B cell (primary cell): Measurements from ENCODE around the gene ATOSB. TPM values are rescaled to one million over a fixed set of nuclear protein-coding genes. Genes with fewer than 3 reads are reported as not detected.

Experiments used
- ATAC-seq: fragments of 200-7000 bp; cut with Tn5 transposase; one replicate; pipeline ENCODE4 v1.10.0; 2021; ENCODE audit warnings: low read depth, mild to moderate bottlenecking, moderate number of reproducible peaks, moderate library complexity
- CTCF ChIA-PET: fragments of 350-600 bp; sonication (Branson Sonifier 250); formaldehyde crosslinking; loops from one replicate; lab custom pipeline; 2021; ENCODE audit warnings: antibody characterized with exemption, inconsistent platforms; lab: Charles Lee
- POLR2A ChIA-PET: fragments of 350-600 bp; sonication (Branson Sonifier 250); formaldehyde crosslinking; loops from one replicate; lab custom pipeline; 2021; ENCODE audit warnings: antibody characterized with exemption; lab: Charles Lee
- DNase-seq: peaks from one replicate; pipeline ENCODE4 v3.0.0; 2013
- H2AFZ ChIP-seq: 2 replicates; pipeline ENCODE4 v1.6.1; 2012; ENCODE audit warnings: mild to moderate bottlenecking, low read depth, low read length; ENCODE audit not compliant: insufficient read depth, poor library complexity, severe bottlenecking
- H3K27ac ChIP-seq, 2 donors: 1 replicate in 1 of 2; 2 replicates in 1 of 2; pipeline ENCODE4 v1.5.1; 2012 to 2013; ENCODE audit warnings: low read length in 2 of 2, mild to moderate bottlenecking in 2 of 2, moderate library complexity in 1 of 2
- H3K27me3 ChIP-seq, 4 experiments: fragments of 200-600 bp in 1 of 4; sonication (generic) in 1 of 4; replicated peaks in 1 of 4; 1 replicate in 2 of 4; 2 replicates in 2 of 4; pipeline versions ENCODE4 v1.6.1 to v1.7.0; 2013 to 2016; ENCODE audit warnings: low read length in 3 of 4, mild to moderate bottlenecking in 2 of 4, mixed read lengths in 1 of 4, moderate library complexity in 1 of 4; ENCODE audit not compliant: insufficient read depth in 4 of 4, control insufficient read depth in 3 of 4; ENCODE audit errors: control extremely low read depth in 1 of 4
- H3K36me3 ChIP-seq, 2 experiments: replicated peaks in 1 of 2; 1 replicate in 1 of 2; 2 replicates in 1 of 2; pipeline versions ENCODE4 v1.6.1 to v1.7.1; 2013; ENCODE audit warnings: low read length in 1 of 2; ENCODE audit not compliant: insufficient read depth in 2 of 2, control insufficient read depth in 1 of 2; ENCODE audit errors: control extremely low read depth in 1 of 2, extremely low read depth in 1 of 2
- H3K4me1 ChIP-seq, 2 donors: fragments of 200-600 bp in 1 of 2; sonication (generic) in 1 of 2; 1 replicate in 1 of 2; 2 replicates in 1 of 2; pipeline versions ENCODE4 v1.5.1 to v1.6.1; 2013 to 2017; ENCODE audit warnings: low read length in 2 of 2; ENCODE audit not compliant: control insufficient read depth in 2 of 2, insufficient read depth in 2 of 2
- H3K4me2 ChIP-seq: replicated peaks from 2 replicates; pipeline ENCODE3; 2012; ENCODE audit warnings: mild to moderate bottlenecking, low read depth, low read length; ENCODE audit not compliant: poor library complexity, severe bottlenecking
- H3K4me3 ChIP-seq, 5 experiments: fragments of 200-600 bp in 1 of 5; sonication (generic) in 1 of 5; 1 replicate in 3 of 5; 2 replicates in 2 of 5; pipeline versions ENCODE4 v1.5.1 to v1.7.0; 2011 to 2016; ENCODE audit warnings: low read length in 4 of 5, mild to moderate bottlenecking in 4 of 5, low read depth in 2 of 5, control low read depth in 1 of 5, moderate library complexity in 1 of 5; ENCODE audit not compliant: insufficient read depth in 1 of 5; ENCODE audit errors: control extremely low read depth in 1 of 5, extremely low read depth in 1 of 5
- H3K79me2 ChIP-seq: fragments of 200-600 bp; sonication (generic); one replicate; pipeline ENCODE4 v1.6.0; 2016; ENCODE audit warnings: low read length; ENCODE audit not compliant: control insufficient read depth, insufficient read depth
- H3K9ac ChIP-seq: fragments of 200-600 bp; sonication (generic); 2 replicates; pipeline ENCODE4 v1.6.1; 2017; ENCODE audit warnings: mild to moderate bottlenecking, low read length, moderate library complexity
- H3K9me3 ChIP-seq, 3 donors: one replicate each; pipeline versions ENCODE4 v1.6.1 to v1.7.1; 2013; ENCODE audit warnings: low read length in 2 of 3; ENCODE audit not compliant: control insufficient read depth in 2 of 3, insufficient read depth in 1 of 3; ENCODE audit errors: control extremely low read depth in 1 of 3
- H4K20me1 ChIP-seq: 2 replicates; pipeline ENCODE4 v1.6.0; 2012; ENCODE audit warnings: mild to moderate bottlenecking, low read length; ENCODE audit not compliant: insufficient read depth, control insufficient read depth, poor library complexity, severe bottlenecking
- H3K27ac Mint-ChIP-seq: one replicate; pipeline ENCODE4 v1.8.0; 2021; ENCODE audit warnings: mixed read lengths
- H3K27me3 Mint-ChIP-seq: one replicate; pipeline ENCODE4 v1.8.0; 2021; ENCODE audit warnings: mixed read lengths
- H3K4me1 Mint-ChIP-seq: one replicate; pipeline ENCODE4 v1.8.0; 2021; ENCODE audit warnings: mixed read lengths
- H3K4me3 Mint-ChIP-seq: one replicate; pipeline ENCODE4 v1.8.0; 2021; ENCODE audit warnings: mixed read lengths
- H3K9me3 Mint-ChIP-seq: one replicate; pipeline ENCODE4 v1.8.0; 2022; ENCODE audit warnings: mixed read lengths; ENCODE audit not compliant: insufficient read depth
- CTCF ChIP-seq: fragments of 200-600 bp; IDR thresholded peaks from one replicate; pipeline ENCODE4 v1.8.0; 2022; ENCODE audit warnings: antibody characterized with exemption, mild to moderate bottlenecking
- EZH2 ChIP-seq: IDR thresholded peaks from 2 replicates; pipeline ENCODE4 v1.6.1; 2012; ENCODE audit warnings: borderline replicate concordance, low read depth, mild to moderate bottlenecking, moderate library complexity, low read length; ENCODE audit not compliant: insufficient read depth, poor library complexity, severe bottlenecking
- WGBS: methylation state at CpG from one replicate; pipeline ENCODE4 v1.1.5; 2013; ENCODE audit warnings: missing lambda C conversion rate; ENCODE audit not compliant: insufficient coverage; 5-methylcytosine and 5-hydroxymethylcytosine counted together
- intact Hi-C: fragments of 100-400 bp; cut with micrococcal nuclease; formaldehyde crosslinking; loops from one replicate; pipeline ENCODE4 v1.10.0; 2022
- polyA plus RNA-seq: library from polyadenylated mRNA; depleted of rRNA; stranded (reverse); fragments of >200 nt; gene quantifications from 2 replicates; pipeline ENCODE4 v1.2.3, GENCODE V29; 2012
- total RNA-seq, 2 donors: library from RNA; stranded (reverse); fragments of 120-200 nt in 1 of 2; gene quantifications; 1 replicate in 1 of 2; 2 replicates in 1 of 2; pipeline versions ENCODE4 v1.2.3 to v1.2.4, GENCODE V29; 2013 to 2022

The ATOSB gene
- total and polyA plus RNA-seq, 2 donors (not counting 1 experiment from before 2014, with no cell fraction given) = 6.5 to 9.4 TPM

- Histone ChIP-seq H3K27me3 (no peaks in the 10 kb centered on the region), H3K4me2 (peak overlapping the region; percentile 89), H3K27ac (peak overlapping the region in 1 of 2 donors; percentile 50), H3K4me3 (peak overlapping the region; percentile 75 to 93 (median 82)), H3K4me1 (peaks cover 12 to 16% of the 10 kb centered on the region in 2 donors), H3K36me3 (peaks cover 1 to 20% of the 10 kb centered on the region in 2 experiments), H3K79me2 (peaks cover 41% of the 10 kb centered on the region), H2AFZ (peak overlapping the region; percentile 94), H4K20me1 (no peaks in the 10 kb centered on the region), H3K9me3 (no peaks in the 10 kb centered on the region), H3K9ac (peak overlapping the region; percentile 91)
- no peak for ATAC-seq
- Mint-ChIP-seq H3K27me3 (no peaks in the 10 kb centered on the region), H3K27ac (peak overlapping the region; percentile 59), H3K9me3 (no peaks in the 10 kb centered on the region), H3K4me1 (peaks cover 18% of the 10 kb centered on the region), H3K4me3 (peak overlapping the region; percentile 92)
- no peak for DNase-seq
- ChIA-PET POLR2A (interaction anchor here (0.5 to 1.8 kb wide), 5 partner anchors 20 to 579 kb away, joined by 3 to 15 read pairs (median 5); partner anchors contain the start of genes ATOSB, CCDC107, RMRP and STOML2), CTCF (interaction anchor here (0.6 to 2.6 kb wide), 9 partner anchors 7 to 592 kb away, joined by 3 to 26 read pairs (median 4); partner anchors contain the start of genes PIGO and VCP)
- no peak for TF ChIP-seq CTCF
- TF ChIP-seq EZH2 = no peak
- WGBS = 20% methylated on average over 7 of the region's 10 CpGs
- intact Hi-C loops = loop anchor here (1.0 to 10.0 kb wide), 2 partner anchors 37 to 656 kb away; partner anchors contain the start of genes CREB3 and TLN1
Measured at GRCh38 chr9:35079041-35079425, 36.6 kb downstream of the ATOSB start.

GRCh38 chr9:35078066-35078465, 37.6 kb downstream of the ATOSB start:
- WGBS = 95% methylated on average over 4 of the region's 4 CpGs
- Mint-ChIP-seq H3K27me3 (no peaks in the 10 kb centered on the region), H3K27ac (no peak overlapping the region), H3K9me3 (no peaks in the 10 kb centered on the region), H3K4me3 (peak overlapping the region; percentile 92), H3K4me1 (peaks cover 18% of the 10 kb centered on the region)
- H3K4me3 ChIP-seq = no peak overlapping the region
- peaks cover 15 to 21% of the 10 kb centered on the region in 2 donors for H3K4me1 ChIP-seq
- H3K79me2 ChIP-seq = peaks cover 41% of the 10 kb centered on the region
- no peak overlapping the region for H2AFZ ChIP-seq
- DNase-seq = no peak
- H3K9me3 ChIP-seq = no peaks in the 10 kb centered on the region
- no peak overlapping the region for H3K27ac ChIP-seq
- intact Hi-C loops = loop anchor here (10.0 kb wide), 1 partner anchor 657 kb away; the partner anchor contains the start of genes CREB3 and TLN1
- ChIA-PET CTCF (interaction anchor here (1.1 to 2.6 kb wide), 4 partner anchors 18 to 179 kb away, joined by 3 to 26 read pairs (median 7); partner anchors contain the start of gene PIGO), POLR2A (interaction anchor here (0.6 kb wide), 1 partner anchor 1264 kb away, joined by 4 read pairs; no protein-coding TSS in a partner anchor)
- no peak overlapping the region for H3K4me2 ChIP-seq
- H4K20me1 ChIP-seq = no peaks in the 10 kb centered on the region
- H3K9ac ChIP-seq = no peak overlapping the region
- ATAC-seq = no peak
- no peak for TF ChIP-seq CTCF
- peaks cover 1 to 20% of the 10 kb centered on the region in 2 experiments for H3K36me3 ChIP-seq
- H3K27me3 ChIP-seq = no peaks in the 10 kb centered on the region
